ENCODE results near the gene CACNA1C.
"Not testable (repeated sequence)": the region's sequence is repeated elsewhere in the genome, so short reads cannot be mapped to it uniquely, and the experiment has no call there.

The CACNA1C gene

DNA sequence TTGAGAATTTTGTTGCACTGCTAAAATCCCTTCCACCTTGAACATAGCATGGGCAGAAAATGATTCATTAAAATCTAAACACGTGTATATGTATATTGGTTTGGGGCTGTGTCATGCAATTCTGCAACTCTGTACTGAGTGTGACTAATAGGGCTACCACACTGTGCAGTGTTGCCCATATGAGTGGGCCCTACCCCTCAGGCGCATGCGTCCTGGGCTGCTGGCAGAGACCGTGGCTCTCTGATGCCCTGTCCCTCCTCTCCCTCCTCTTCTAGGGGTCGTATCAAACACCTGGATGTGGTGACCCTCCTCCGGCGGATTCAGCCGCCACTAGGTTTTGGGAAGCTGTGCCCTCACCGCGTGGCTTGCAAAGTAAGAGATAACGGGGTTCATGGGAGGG, 613.6 kb downstream of the CACNA1C start:
- no peak for DNase-seq

DNA sequence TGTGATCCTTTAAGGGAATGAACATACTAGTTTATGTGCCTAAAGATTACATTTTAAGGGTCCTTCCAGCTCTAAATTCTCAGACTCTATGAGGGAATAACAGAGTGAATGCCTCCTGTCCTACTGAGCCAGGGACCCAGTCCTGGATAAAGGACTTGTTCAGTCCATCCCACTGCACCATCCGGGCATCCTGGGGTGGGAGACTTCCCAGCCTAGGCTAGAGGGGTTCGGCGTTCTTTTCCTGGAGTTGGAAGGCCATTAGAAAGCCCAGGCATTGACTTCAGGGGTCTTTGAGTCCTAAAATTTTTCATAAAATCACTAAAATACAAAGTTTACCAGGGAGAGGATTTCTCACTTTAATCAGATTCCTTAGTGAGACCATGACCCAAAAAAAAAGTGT, 614.1 kb downstream of the CACNA1C start:
- no peak for DNase-seq

GRCh38 chr12:2667716-2668440, 615.1 kb downstream of the CACNA1C start:
- DNase-seq, result no peak

DNA sequence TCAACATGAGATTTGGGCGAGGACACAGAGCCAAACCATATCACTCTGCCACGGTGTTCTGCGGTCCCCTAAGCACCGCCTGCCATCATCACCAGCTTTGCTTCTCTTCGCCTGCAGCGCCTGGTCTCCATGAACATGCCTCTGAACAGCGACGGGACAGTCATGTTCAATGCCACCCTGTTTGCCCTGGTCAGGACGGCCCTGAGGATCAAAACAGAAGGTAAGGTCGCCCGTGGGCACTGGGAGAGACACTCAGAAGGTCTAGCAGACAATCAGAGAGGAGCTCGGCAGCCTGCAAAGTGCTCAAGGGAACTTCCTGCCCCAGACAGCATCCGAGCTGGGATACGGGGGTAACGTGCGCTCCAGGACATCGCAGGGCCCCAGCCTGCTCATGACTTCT, 616.0 kb downstream of the CACNA1C start:
- DNase-seq, result no peak

DNA sequence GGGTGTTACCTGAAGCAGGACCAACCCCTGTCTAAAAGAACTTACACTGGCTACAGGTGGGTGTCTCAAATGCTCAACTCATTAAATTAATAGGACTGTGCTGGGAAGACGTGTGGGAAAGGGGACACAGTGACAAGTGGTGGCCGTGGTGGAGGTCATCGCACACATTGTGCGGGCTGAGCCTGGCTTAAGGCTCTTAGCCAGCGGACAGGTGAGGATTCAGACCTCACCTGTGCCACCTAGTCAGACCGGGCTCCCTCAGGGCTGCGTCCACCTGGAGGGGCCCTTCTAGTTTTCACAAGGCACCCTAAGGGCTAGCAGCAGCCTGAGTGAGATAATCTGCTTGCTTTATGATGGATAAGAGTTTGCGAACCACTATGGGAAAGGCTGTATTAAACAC, 616.8 kb downstream of the CACNA1C start:
- DNase-seq, result no peak

- DNase-seq, result no peak
Measured at GRCh38 chr12:2672863-2673262, 620.1 kb downstream of the CACNA1C start.

DNA sequence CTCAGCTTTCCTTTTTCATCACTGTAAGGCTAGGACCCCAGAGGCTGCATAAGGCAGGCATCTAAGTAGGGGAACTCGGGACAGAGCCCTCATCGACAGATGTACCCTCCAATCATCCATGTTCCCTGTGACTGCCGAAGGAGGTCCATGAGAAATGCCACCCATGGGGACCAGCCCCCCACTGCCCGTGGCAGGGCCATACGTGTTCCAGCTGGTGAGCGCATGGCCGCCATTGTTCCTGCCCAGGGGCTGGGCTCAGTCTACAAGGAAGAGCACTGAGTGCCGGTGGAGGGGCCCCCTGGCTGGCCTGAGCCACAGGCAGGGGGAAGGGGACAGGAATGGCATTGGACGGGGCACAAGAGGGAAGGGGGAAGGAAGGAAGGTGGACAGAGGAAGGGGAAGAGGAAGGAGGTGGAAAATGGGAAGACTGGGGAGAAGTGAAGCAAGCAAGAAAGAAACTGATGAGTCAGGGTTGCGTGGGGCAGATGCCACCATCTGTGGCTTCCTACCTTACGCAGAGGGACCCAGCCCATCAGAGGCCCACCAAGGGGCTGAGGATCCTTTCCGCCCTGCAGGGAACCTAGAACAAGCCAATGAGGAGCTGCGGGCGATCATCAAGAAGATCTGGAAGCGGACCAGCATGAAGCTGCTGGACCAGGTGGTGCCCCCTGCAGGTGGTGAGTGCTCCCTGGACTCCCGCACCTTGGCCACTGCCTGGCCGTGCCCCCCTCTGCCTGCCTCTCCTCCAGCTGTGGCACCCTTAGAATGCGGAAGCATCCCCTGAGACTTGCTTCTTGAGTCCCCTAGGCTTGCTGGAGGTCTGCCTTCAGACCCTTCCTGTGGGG, 621.4 kb downstream of the CACNA1C start:
- no peak for DNase-seq

DNA sequence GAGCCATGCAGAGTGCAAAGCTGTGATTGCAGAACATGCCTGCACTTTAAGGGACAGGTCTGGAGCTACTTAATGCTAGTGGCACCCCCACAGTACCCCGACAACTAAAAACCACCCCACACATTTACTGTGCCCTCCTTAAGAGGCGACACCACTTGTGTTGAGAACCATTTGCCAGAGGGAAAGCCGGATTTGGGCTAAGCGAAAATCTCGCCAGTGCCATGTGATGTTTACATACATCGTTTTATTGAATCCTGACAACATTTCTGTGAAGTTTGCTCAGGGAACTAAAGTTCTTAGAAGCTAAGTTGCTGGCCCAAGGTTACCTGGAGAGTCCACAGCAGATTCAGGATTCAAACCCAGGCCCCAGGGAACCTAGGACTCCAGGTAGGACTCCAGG, 623.0 kb downstream of the CACNA1C start:
- DNase-seq, result no peak

DNA sequence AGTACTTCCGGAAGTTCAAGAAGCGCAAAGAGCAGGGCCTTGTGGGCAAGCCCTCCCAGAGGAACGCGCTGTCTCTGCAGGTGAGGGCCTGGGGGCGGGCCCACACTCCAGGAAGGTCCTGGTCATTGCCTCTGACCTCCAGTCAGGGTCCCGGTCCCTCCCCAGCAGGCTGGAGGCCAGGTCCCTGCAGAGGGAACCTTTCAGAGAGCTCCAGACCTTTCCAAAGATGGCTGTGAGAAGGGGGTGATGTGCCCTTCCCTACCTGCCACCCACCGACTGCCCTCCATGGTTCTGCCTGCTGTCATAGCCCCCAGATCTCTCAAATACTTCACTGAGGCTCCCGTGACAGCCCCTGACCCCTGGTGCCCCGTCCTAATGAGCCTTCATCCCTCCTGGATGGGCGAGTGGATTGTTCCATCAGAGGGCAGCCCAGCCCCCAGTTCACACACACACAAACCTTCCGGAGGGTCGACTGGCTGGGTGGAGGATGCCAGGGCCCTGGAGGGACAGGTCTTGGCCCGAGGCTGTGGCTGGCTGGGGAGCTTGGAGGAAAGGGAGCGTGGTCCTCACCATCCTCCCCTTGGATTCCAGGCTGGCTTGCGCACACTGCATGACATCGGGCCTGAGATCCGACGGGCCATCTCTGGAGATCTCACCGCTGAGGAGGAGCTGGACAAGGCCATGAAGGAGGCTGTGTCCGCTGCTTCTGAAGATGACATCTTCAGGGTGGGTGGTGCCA, 624.5 kb downstream of the CACNA1C start:
- DNase-seq, result no peak

DNA sequence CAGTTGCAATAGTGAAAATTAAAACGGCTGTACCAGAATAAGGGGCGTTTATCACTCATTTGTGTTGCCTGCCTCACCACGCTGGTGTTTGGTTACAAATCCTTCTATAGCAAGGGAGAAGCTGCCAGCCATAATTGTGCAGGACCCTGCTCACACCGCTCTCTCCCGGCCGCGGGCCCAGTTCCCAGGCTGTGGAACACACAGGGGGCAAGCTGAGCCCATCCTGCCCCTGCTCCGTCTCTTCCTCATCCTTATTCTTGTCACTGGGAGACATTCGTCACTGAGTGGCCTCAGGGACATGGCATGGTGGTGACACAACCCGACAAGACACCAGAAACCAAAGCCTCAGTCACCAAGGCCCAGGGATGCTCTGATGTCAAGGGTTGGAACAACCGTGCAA, 625.6 kb downstream of the CACNA1C start:
- no peak for DNase-seq

DNA sequence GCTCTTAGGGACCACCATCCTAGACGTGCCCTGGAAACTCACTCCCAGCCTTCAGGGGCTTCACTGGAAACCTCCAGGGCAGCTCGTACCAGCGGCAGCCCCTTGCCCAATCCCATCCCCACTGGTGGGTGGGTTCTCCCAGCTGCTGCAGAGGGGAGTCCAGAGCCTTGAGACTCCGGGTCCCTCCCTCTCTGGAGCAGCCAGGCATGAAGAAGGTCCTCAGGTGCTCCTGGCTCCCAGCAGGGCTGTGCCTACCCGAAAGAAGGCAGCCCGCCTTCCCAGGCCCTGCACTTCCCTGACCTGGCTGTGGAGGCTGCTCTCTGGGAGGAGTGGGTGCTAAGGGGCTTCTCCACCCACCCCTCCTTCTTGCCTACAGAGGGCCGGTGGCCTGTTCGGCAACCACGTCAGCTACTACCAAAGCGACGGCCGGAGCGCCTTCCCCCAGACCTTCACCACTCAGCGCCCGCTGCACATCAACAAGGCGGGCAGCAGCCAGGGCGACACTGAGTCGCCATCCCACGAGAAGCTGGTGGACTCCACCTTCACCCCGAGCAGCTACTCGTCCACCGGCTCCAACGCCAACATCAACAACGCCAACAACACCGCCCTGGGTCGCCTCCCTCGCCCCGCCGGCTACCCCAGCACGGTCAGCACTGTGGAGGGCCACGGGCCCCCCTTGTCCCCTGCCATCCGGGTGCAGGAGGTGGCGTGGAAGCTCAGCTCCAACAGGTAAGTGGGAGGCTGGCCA, 626.5 kb downstream of the CACNA1C start:
- DNase-seq, result no peak

GRCh38 chr12:2679816-2680675, 627.3 kb downstream of the CACNA1C start:
- DNase-seq, result no peak

GRCh38 chr12:2680676-2681039, 627.9 kb downstream of the CACNA1C start:
- no peak for DNase-seq

DNA sequence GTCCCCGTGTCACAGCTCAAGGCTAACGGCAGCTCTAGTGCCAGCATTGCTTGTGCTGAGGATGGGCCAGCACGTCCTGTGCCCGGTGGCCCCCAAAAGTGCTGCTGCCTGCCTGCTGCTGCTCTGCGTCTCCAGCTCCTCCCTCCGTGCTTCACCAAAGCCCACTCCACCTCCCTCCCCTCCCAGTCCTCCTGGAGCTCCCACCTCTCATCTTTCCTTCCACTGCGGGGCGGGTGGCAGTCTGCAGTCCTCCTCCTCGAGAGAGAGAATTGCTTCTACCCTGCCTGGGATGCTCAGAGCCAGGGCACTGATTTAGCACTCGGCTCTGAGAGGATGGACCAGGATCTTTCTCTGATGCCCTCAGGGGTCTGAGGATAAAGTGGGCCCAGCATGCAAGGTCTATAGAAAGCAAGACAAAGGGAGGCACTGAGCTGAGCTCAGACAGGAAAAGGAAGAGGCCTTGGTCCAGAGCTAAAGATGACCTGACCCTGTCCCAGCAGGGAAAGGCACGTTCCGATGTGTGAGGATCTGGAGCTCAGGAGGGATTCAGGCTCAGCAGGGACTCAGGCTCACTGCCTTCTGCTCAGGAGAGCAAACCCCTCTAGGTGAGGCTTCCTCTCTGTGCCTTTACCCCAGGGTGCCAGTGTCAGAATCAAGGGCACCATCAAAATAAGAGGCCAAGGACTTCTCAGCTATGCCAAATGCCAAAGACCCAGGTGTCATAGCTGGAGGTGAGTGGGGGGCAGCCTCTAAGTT, 628.8 kb downstream of the CACNA1C start:
- no peak for DNase-seq

GRCh38 chr12:2682296-2683251, 629.8 kb downstream of the CACNA1C start:
- DNase-seq, result peak; percentile 85

DNA sequence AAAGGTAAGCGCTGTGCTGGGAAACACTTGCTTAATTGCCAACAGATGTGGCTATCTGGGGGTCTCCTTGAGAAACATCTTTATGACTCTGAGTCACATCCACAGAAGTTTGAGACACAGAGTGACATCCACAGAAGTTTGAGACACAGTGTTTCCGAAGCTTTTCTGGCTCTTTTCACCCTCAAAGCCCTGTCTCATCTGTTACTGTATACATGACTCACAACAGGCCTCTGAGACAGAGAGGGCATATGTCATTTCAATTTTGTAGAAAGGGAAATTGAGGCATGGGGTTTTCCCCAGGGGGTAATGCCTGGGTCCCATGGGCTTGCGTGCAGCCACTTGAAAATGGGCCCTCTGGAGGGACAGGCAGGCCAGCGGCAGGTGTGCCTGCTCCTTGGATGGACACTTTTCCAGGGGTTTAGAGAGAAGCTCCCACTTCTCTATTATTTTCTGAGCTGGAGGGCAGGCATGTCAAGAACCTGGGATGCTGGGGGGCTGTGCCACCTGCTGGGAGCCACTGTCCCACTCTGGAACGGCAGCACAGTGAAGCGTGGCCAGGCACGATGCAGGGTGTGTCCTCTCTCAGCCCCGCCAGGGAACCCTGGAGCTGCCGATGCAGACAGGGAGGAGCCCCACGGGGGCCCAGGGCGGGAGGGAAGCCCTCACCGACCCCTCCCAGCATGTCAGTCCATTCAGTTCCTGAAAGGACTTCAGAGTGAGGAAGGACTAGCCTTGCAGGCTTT, 630.7 kb downstream of the CACNA1C start:
- DNase-seq, result peak; percentile 59

GRCh38 chr12:2684026-2684325, 631.2 kb downstream of the CACNA1C start:
- DNase-seq, result not testable (repeated sequence)

- not testable (repeated sequence) for DNase-seq
Measured at GRCh38 chr12:2685620-2686279, 633.0 kb downstream of the CACNA1C start.

GRCh38 chr12:2686280-2686646, 633.5 kb downstream of the CACNA1C start:
- no peak for DNase-seq
